Endothelial cell of umbilical vein (primary cell): ENCODE results near the gene TPM4. TPM values are rescaled to one million over a fixed set of nuclear protein-coding genes. Genes with fewer than 3 reads are reported as not detected.

Experiments
- BruUV-seq: library from RNA; stranded (reverse); fragments of 400-500 nt; replicated peaks from 2 replicates; lab custom pipeline; 2021; lab: Mats Ljungman, UMichigan
- CTCF ChIA-PET: fragments of 300-600, 350-600 bp; sonication (Branson Sonifier 250); formaldehyde crosslinking; loops from one replicate; lab custom pipeline; 2021; ENCODE audit warnings: antibody characterized with exemption, inconsistent platforms; lab: Charles Lee
- POLR2A ChIA-PET: fragments of 300-600, 350-600 bp; sonication (Branson Sonifier 250); formaldehyde crosslinking; loops from one replicate; lab custom pipeline; 2021; ENCODE audit warnings: antibody characterized with exemption, inconsistent platforms; lab: Charles Lee
- DNase-seq: peaks from one replicate; pipeline ENCODE4 v3.0.0-alpha.2; 2011; ENCODE audit warnings: low read depth, low spot score
- FAIRE-seq: peaks from 2 replicates; lab custom pipeline; 2011; peaks lifted over from hg19 to GRCh38; lab: Jason Lieb, UNC
- H2AFZ ChIP-seq: 2 replicates; pipeline ENCODE4 v1.6.0; 2012; ENCODE audit warnings: low read depth, low read length, control low read depth, inconsistent platforms
- H3K27ac ChIP-seq: 2 replicates; pipeline ENCODE4 v1.5.1; 2011; ENCODE audit warnings: low read depth, mild to moderate bottlenecking, control low read depth, low read length, moderate library complexity; ENCODE audit not compliant: insufficient read depth
- H3K27me3 ChIP-seq, 2 experiments: 2 replicates each; pipeline versions ENCODE4 v1.6.0 to v1.6.1; 2011; ENCODE audit warnings: low read length in 2 of 2, mixed read lengths in 1 of 2; ENCODE audit not compliant: control insufficient read depth in 2 of 2, insufficient read depth in 2 of 2
- H3K36me3 ChIP-seq, 2 experiments: 2 replicates in 1 of 2; 3 replicates in 1 of 2; pipeline ENCODE4 v1.5.1; 2011; ENCODE audit warnings: low read length in 2 of 2, mild to moderate bottlenecking in 1 of 2, moderate library complexity in 1 of 2; ENCODE audit not compliant: control insufficient read depth in 2 of 2, insufficient read depth in 2 of 2; ENCODE audit errors: extremely low read depth in 1 of 2
- H3K4me1 ChIP-seq: 3 replicates; pipeline ENCODE4 v1.5.1; 2011; ENCODE audit warnings: mild to moderate bottlenecking, low read length; ENCODE audit not compliant: control insufficient read depth, insufficient read depth; ENCODE audit errors: extremely low read depth
- H3K4me2 ChIP-seq: 2 replicates; pipeline ENCODE4 v1.6.1; 2011; ENCODE audit warnings: low read length, control low read depth, mixed read lengths; ENCODE audit not compliant: insufficient read depth
- H3K4me3 ChIP-seq, 3 experiments: fragments of 200-600 bp in 1 of 3; sonication (generic), shearing (Covaris generic) in 1 of 3; replicated peaks in 1 of 3; 2 replicates each; pipeline ENCODE4 v1.5.1; 2011 to 2016; ENCODE audit warnings: control low read depth in 3 of 3, low read length in 3 of 3, mild to moderate bottlenecking in 2 of 3, inconsistent platforms in 1 of 3, low read depth in 1 of 3, moderate library complexity in 1 of 3; ENCODE audit not compliant: insufficient read depth in 1 of 3
- H3K79me2 ChIP-seq: 2 replicates; pipeline ENCODE4 v1.6.0; 2012; ENCODE audit warnings: low read length, inconsistent platforms; ENCODE audit not compliant: control insufficient read depth, insufficient read depth
- H3K9ac ChIP-seq: replicated peaks from 2 replicates; pipeline ENCODE3; 2011; ENCODE audit warnings: low read length, control low read depth; ENCODE audit not compliant: insufficient read depth; ENCODE audit errors: extremely low read depth
- H3K9me1 ChIP-seq: replicated peaks from 3 replicates; pipeline ENCODE4 v1.6.0; 2011; ENCODE audit warnings: mild to moderate bottlenecking, low read length; ENCODE audit not compliant: control insufficient read depth, insufficient read depth; ENCODE audit errors: extremely low read depth
- H3K9me3 ChIP-seq: replicated peaks from 2 replicates; pipeline ENCODE4 v1.5.1; 2012; ENCODE audit warnings: low read length, inconsistent platforms; ENCODE audit not compliant: control insufficient read depth, insufficient read depth
- H4K20me1 ChIP-seq: replicated peaks from 2 replicates; pipeline ENCODE3; 2011; ENCODE audit warnings: mild to moderate bottlenecking, low read length; ENCODE audit not compliant: control insufficient read depth, insufficient read depth; ENCODE audit errors: extremely low read depth
- EZH2 ChIP-seq: IDR thresholded peaks from 2 replicates; pipeline ENCODE4 v1.6.1; 2012; ENCODE audit warnings: borderline replicate concordance, low read depth, mild to moderate bottlenecking, moderate library complexity, low read length, inconsistent platforms; ENCODE audit not compliant: severe bottlenecking
- FOS ChIP-seq: IDR thresholded peaks from 2 replicates; pipeline ENCODE4 v1.6.1; 2011; ENCODE audit warnings: mild to moderate bottlenecking, low read length, moderate library complexity, borderline replicate concordance; ENCODE audit not compliant: insufficient read depth
- GATA2 ChIP-seq: IDR thresholded peaks from 2 replicates; pipeline ENCODE4 v1.7.0; 2011; ENCODE audit warnings: low read depth, mild to moderate bottlenecking, moderate library complexity, mixed read lengths, low read length; ENCODE audit not compliant: insufficient read length, insufficient read depth
- JUN ChIP-seq: IDR thresholded peaks from 2 replicates; pipeline ENCODE4 v1.6.1; 2011; ENCODE audit warnings: borderline replicate concordance, low read depth; ENCODE audit not compliant: insufficient read length, insufficient read depth
- MYC ChIP-seq: IDR thresholded peaks from one replicate; pipeline ENCODE4 v1.6.1; 2011; ENCODE audit warnings: mild to moderate bottlenecking, low read depth, low read length
- POLR2A ChIP-seq: IDR thresholded peaks from 2 replicates; pipeline ENCODE4 v1.6.1; 2012; ENCODE audit warnings: low read depth, mild to moderate bottlenecking, control low read depth, low read length
- POLR2AphosphoS5 ChIP-seq: IDR thresholded peaks from 2 replicates; pipeline ENCODE4 v1.6.1; 2012; ENCODE audit warnings: low read depth, mild to moderate bottlenecking, control low read depth, low read length, moderate library complexity; ENCODE audit not compliant: insufficient read depth
- dilution Hi-C: fragments of 300-500 bp; cut with MboI; formaldehyde crosslinking; loops from one replicate; pipeline ENCODE4 v1.15.0; 2019; ENCODE audit warnings: low sequenced_read_pairs; ENCODE audit not compliant: extremely low pct_ligation_motif_present
- intact Hi-C: fragments of 100-400 bp; cut with micrococcal nuclease; formaldehyde crosslinking; loops from one replicate; pipeline ENCODE4 v1.10.0; 2022
- polyA plus RNA-seq, 4 experiments: library from polyadenylated mRNA; depleted of rRNA in 3 of 4; stranded (reverse) in 3 of 4; unstranded in 1 of 4; fragments of >200 nt; gene quantifications; 2 replicates each; pipeline versions ENCODE4 v1.2.1 to v1.2.3, GENCODE V29; 2011 to 2012; ENCODE audit warnings: missing spikeins in 1 of 4
- total RNA-seq: library from RNA; stranded (reverse); gene quantifications from 2 replicates; pipeline ENCODE4 v1.2.3, GENCODE V29; 2021
- TF ChIP-seq, protein P1 (sequence below): IDR thresholded peaks from 2 replicates; pipeline ENCODE4 v1.6.1; 2011; ENCODE audit not compliant: insufficient read depth, insufficient read length
- TF ChIP-seq, protein P2 (sequence below), 2 donors: IDR thresholded peaks; 1 replicate in 1 of 2; 2 replicates in 1 of 2; pipeline ENCODE4 v1.5.1; 2011; ENCODE audit warnings: low read length in 2 of 2, mild to moderate bottlenecking in 2 of 2, moderate library complexity in 2 of 2, control low read depth in 1 of 2, inconsistent platforms in 1 of 2, low read depth in 1 of 2; ENCODE audit not compliant: insufficient read depth in 1 of 2; ENCODE audit errors: extremely low read depth in 1 of 2

Gene TPM4
- total and polyA plus RNA-seq, 2 donors (not counting 3 experiments of a cell fraction or from before 2014, with no cell fraction given) = 430 to 924 TPM

DNA sequence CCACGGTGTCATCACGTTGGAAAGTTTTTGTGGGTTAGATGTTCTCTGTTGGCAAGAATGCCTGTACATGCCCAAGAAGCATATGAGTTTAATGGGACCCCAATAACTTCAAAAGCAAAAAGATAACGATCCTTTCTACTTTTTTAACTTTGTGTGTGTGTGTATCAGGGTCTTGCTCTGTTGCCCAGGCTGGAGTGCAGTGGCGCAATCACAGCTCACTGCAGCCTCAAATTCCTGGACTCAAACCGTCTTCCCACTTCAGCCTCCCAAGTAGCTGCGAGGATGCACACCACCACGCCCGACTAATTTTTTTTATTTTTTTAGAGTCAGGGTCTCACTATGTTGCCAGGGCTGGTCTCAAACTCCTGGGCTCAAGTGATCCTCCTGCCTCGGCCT is 34.3 kb upstream of the TPM4 start:
- no TSS peak for BruUV-seq

More for the DNA sequence above, 34.3 kb upstream of the TPM4 start:
- Histone ChIP-seq H3K4me2 (no peak overlapping the region), H2AFZ (no peak overlapping the region), H3K9ac (no peak overlapping the region), H3K4me3 (no peak overlapping the region), H3K9me1 (no peaks in the 10 kb centered on the region), H3K27ac (no peak overlapping the region), H3K27me3 (no peaks in the 10 kb centered on the region), H3K9me3 (no peaks in the 10 kb centered on the region), H3K4me1 (peaks cover 12% of the 10 kb centered on the region), H4K20me1 (no peaks in the 10 kb centered on the region), H3K79me2 (no peaks in the 10 kb centered on the region), H3K36me3 (no peaks in the 10 kb centered on the region)
- DNase-seq (no peak), FAIRE-seq (peak; percentile 18)
- ChIA-PET POLR2A (interaction anchor here (0.7 to 1.2 kb wide), 4 partner anchors 36 to 347 kb away, joined by 3 to 7 read pairs (median 3); partner anchors contain the start of gene FAM32A), CTCF (interaction anchor here (0.6 to 7.3 kb wide), 36 partner anchors 9 to 412 kb away, joined by 3 to 84 read pairs (median 7); partner anchors contain the start of genes CIB3, FAM32A, RAB8A and TPM4)
- TF ChIP-seq, protein P1, sequence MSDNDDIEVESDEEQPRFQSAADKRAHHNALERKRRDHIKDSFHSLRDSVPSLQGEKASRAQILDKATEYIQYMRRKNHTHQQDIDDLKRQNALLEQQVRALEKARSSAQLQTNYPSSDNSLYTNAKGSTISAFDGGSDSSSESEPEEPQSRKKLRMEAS = no peak
- TF ChIP-seq POLR2A (no peak), EZH2 (no peak), MYC (no peak), JUN (no peak), POLR2AphosphoS5 (no peak), FOS (no peak), GATA2 (no peak)
- TF ChIP-seq, protein P2, sequence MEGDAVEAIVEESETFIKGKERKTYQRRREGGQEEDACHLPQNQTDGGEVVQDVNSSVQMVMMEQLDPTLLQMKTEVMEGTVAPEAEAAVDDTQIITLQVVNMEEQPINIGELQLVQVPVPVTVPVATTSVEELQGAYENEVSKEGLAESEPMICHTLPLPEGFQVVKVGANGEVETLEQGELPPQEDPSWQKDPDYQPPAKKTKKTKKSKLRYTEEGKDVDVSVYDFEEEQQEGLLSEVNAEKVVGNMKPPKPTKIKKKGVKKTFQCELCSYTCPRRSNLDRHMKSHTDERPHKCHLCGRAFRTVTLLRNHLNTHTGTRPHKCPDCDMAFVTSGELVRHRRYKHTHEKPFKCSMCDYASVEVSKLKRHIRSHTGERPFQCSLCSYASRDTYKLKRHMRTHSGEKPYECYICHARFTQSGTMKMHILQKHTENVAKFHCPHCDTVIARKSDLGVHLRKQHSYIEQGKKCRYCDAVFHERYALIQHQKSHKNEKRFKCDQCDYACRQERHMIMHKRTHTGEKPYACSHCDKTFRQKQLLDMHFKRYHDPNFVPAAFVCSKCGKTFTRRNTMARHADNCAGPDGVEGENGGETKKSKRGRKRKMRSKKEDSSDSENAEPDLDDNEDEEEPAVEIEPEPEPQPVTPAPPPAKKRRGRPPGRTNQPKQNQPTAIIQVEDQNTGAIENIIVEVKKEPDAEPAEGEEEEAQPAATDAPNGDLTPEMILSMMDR (IDR thresholded peaks at IDR 0.05; ENCODE audit: extremely low read depth in 1 of 2, insufficient read depth in 1 of 2, low read depth in 1 of 2, low read length in 2 of 2) = no peak
- intact Hi-C loops (loop anchor here (1.0 to 2.0 kb wide), 6 partner anchors 24 to 341 kb away; partner anchors contain the start of gene RAB8A), dilution Hi-C loops (no loop called here)
